ENCODE results near the gene EFHD1.

DNA sequence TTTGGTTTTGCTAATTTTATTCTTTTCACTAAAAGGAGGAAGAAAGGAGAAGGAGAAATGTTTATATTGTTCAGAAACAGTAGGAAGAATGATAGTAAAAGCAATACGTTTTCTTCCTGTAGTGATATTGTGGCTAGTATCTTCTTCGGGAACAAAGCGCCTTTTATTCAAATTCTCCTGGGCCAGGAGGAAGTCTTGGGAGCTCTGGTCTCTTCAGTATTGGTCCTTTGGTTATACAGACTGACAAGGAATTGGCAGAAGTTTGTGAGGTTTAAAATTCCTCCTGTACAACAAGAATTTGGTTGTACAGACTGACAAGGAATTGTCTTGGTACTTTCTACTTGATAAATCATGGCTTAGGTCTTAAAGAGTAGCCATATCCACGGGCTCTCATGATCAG lies 73.7 kb downstream of the EFHD1 start:
- TF ChIP-seq, protein P1, sequence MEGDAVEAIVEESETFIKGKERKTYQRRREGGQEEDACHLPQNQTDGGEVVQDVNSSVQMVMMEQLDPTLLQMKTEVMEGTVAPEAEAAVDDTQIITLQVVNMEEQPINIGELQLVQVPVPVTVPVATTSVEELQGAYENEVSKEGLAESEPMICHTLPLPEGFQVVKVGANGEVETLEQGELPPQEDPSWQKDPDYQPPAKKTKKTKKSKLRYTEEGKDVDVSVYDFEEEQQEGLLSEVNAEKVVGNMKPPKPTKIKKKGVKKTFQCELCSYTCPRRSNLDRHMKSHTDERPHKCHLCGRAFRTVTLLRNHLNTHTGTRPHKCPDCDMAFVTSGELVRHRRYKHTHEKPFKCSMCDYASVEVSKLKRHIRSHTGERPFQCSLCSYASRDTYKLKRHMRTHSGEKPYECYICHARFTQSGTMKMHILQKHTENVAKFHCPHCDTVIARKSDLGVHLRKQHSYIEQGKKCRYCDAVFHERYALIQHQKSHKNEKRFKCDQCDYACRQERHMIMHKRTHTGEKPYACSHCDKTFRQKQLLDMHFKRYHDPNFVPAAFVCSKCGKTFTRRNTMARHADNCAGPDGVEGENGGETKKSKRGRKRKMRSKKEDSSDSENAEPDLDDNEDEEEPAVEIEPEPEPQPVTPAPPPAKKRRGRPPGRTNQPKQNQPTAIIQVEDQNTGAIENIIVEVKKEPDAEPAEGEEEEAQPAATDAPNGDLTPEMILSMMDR (conservative IDR thresholded peaks at IDR 0.05): no peak
- TF ChIP-seq ZFX (IDR thresholded peaks at IDR 0.05): no peak

Data from C4-2B (cell line).